Gastroesophageal sphincter (tissue), 4 donors: ENCODE data around the gene CDH4. TPM values are rescaled to one million over a fixed set of nuclear protein-coding genes. Genes with fewer than 3 reads are reported as not detected.

Source experiments
- ATAC-seq: fragments of 150-250 bp; one replicate; pipeline ENCODE4 v1.9.1; 2016; ENCODE audit warnings: mild to moderate bottlenecking, moderate library complexity
- H3K27ac ChIP-seq, 4 donors: fragments of 200-600 bp; sonication (generic) in 3 of 4; 1 replicate in 3 of 4; 2 replicates in 1 of 4; pipeline ENCODE4 v1.5.1; 2016 to 2019
- H3K27me3 ChIP-seq: fragments of 200-600 bp; sonication (generic); one replicate; pipeline ENCODE4 v1.5.1; 2019
- H3K36me3 ChIP-seq, 2 donors: fragments of 200-600 bp; sonication (generic); one replicate each; pipeline ENCODE4 v1.5.1; 2019; ENCODE audit warnings: control low read depth in 1 of 2
- H3K4me1 ChIP-seq, 3 donors: fragments of 200-600 bp; sonication (generic); 1 replicate in 2 of 3; 2 replicates in 1 of 3; pipeline ENCODE4 v1.5.1; 2016 to 2019; ENCODE audit warnings: control low read depth in 2 of 3
- H3K4me3 ChIP-seq, 2 donors: fragments of 200-600 bp; sonication (generic); one replicate each; pipeline ENCODE4 v1.5.1; 2019; ENCODE audit warnings: mild to moderate bottlenecking in 1 of 2, moderate library complexity in 1 of 2
- H3K9me3 ChIP-seq, 3 donors: fragments of 200-600 bp; sonication (generic); one replicate each; pipeline ENCODE4 v1.5.1; 2017 to 2019; ENCODE audit warnings: control low read depth in 2 of 3
- CTCF ChIP-seq, 4 experiments: fragments of 200-600 bp in 2 of 4; fragments of 450-650 bp in 2 of 4; sonication (generic) in 1 of 4; IDR thresholded peaks; one replicate each; pipeline ENCODE4 v1.5.1; 2017 to 2019; ENCODE audit warnings: antibody characterized with exemption in 4 of 4, mild to moderate bottlenecking in 2 of 4, moderate library complexity in 2 of 4
- EP300 ChIP-seq: sonication (generic); formaldehyde crosslinking; IDR thresholded peaks from one replicate; pipeline ENCODE4 v1.6.1; 2017; ENCODE audit warnings: antibody characterized with exemption, mild to moderate bottlenecking
- POLR2A ChIP-seq, 2 donors: fragments of 450-650 bp; IDR thresholded peaks; one replicate each; pipeline ENCODE4 v1.6.1; 2017; ENCODE audit warnings: antibody characterized with exemption in 2 of 2, mild to moderate bottlenecking in 2 of 2, moderate library complexity in 1 of 2
- POLR2AphosphoS5 ChIP-seq: sonication (generic); formaldehyde crosslinking; IDR thresholded peaks from one replicate; pipeline ENCODE4 v1.6.1; 2017; ENCODE audit warnings: antibody characterized with exemption
- WGBS, 2 donors: methylation state at CpG; one replicate each; pipeline ENCODE4 v1.1.5; 2018; ENCODE audit warnings: low coverage in 1 of 2; 5-methylcytosine and 5-hydroxymethylcytosine counted together
- total RNA-seq, 4 donors: library from RNA; depleted of rRNA; stranded (reverse); fragments of >200 nt; gene quantifications; one replicate each; pipeline ENCODE4 v1.1.0, GENCODE V29; 2016

CDH4 gene
- total RNA-seq, 4 donors from 2014 or later: under 0.01 to 1.5 (median 0.42) TPM; not detected in 1

- no peaks in the 10 kb centered on the region for H3K36me3 ChIP-seq
- peaks cover 0 to 9% (median 0%) of the 10 kb centered on the region in 3 donors for H3K9me3 ChIP-seq
- H3K4me3 ChIP-seq: no peak overlapping the region
- TF ChIP-seq EP300 (no peak), POLR2AphosphoS5 (no peak), CTCF (IDR thresholded peaks at IDR 0.05) (no peak), POLR2A (IDR thresholded peaks at IDR 0.05) (no peak)
- H3K27ac ChIP-seq: no peak overlapping the region
- WGBS, 2 donors: 78 to 93% methylated on average over 3 to 19 of the region's 34 CpGs
- ATAC-seq: no peak
- H3K27me3 ChIP-seq: peaks cover 14% of the 10 kb centered on the region
- no peaks in the 10 kb centered on the region for H3K4me1 ChIP-seq
Observed at GRCh38 chr20:61543931-61544745, 292.1 kb downstream of the CDH4 start.

GRCh38 chr20:61544910-61545889, 293.1 kb downstream of the CDH4 start:
- Histone ChIP-seq H3K4me1 (no peaks in the 10 kb centered on the region), H3K27ac (no peak overlapping the region), H3K4me3 (no peak overlapping the region), H3K27me3 (peaks cover 25% of the 10 kb centered on the region), H3K9me3 (peaks cover 0 to 9% (median 0%) of the 10 kb centered on the region in 3 donors), H3K36me3 (no peaks in the 10 kb centered on the region)
- no peak for TF ChIP-seq CTCF (IDR thresholded peaks at IDR 0.05)
- no peak for TF ChIP-seq EP300
- no peak for TF ChIP-seq POLR2A (IDR thresholded peaks at IDR 0.05)
- no peak for TF ChIP-seq POLR2AphosphoS5
- 70 to 90% methylated on average over 14 to 19 of the region's 35 CpGs for WGBS, 2 donors
- no peak for ATAC-seq

GRCh38 chr20:61546641-61547040, 294.6 kb downstream of the CDH4 start:
- no peak for ATAC-seq
- H3K36me3 ChIP-seq: no peaks in the 10 kb centered on the region
- H3K27ac ChIP-seq: no peak overlapping the region
- peaks cover 39% of the 10 kb centered on the region for H3K27me3 ChIP-seq
- no peak for TF ChIP-seq CTCF (IDR thresholded peaks at IDR 0.05)
- TF ChIP-seq POLR2A (IDR thresholded peaks at IDR 0.05): no peak
- TF ChIP-seq EP300: no peak
- TF ChIP-seq POLR2AphosphoS5: no peak
- 86 to 89% methylated on average over 6 to 8 of the region's 12 CpGs for WGBS, 2 donors
- no peak overlapping the region for H3K4me3 ChIP-seq
- H3K4me1 ChIP-seq: no peaks in the 10 kb centered on the region
- H3K9me3 ChIP-seq: peaks cover 0 to 13% (median 0%) of the 10 kb centered on the region in 3 donors

- no peak for TF ChIP-seq POLR2AphosphoS5
- no peak for TF ChIP-seq POLR2A (IDR thresholded peaks at IDR 0.05)
- no peak for TF ChIP-seq EP300
- TF ChIP-seq CTCF (IDR thresholded peaks at IDR 0.05): no peak
- peaks cover 0 to 20% (median 0%) of the 10 kb centered on the region in 3 donors for H3K9me3 ChIP-seq
- no peak overlapping the region for H3K27ac ChIP-seq
- WGBS, 2 donors: 63 to 76% methylated on average over 4 of the region's 4 CpGs
- H3K4me1 ChIP-seq: no peaks in the 10 kb centered on the region
- no peaks in the 10 kb centered on the region for H3K36me3 ChIP-seq
- ATAC-seq: no peak
- peaks cover 40% of the 10 kb centered on the region for H3K27me3 ChIP-seq
- H3K4me3 ChIP-seq: no peak overlapping the region
Observed at GRCh38 chr20:61548069-61548468, 296.0 kb downstream of the CDH4 start.
